HG03095 (cell line): ENCODE results near the gene TPSB2.
"Not testable (repeated sequence)": the region's sequence is repeated elsewhere in the genome, so short reads cannot be mapped to it uniquely, and the experiment has no call there.

Experiments used
- ATAC-seq: cut with Tn5 transposase; IDR thresholded peaks from one replicate; pipeline ENCODE4 v1.9.1; 2021; ENCODE audit warnings: moderate library complexity; ENCODE audit not compliant: unreplicated experiment

Gene TPSB2

GRCh38 chr16:1185460-1186207, 44.4 kb downstream of the TPSB2 start:
- ATAC-seq = not testable (repeated sequence)

GRCh38 chr16:1184980-1185379, 45.0 kb downstream of the TPSB2 start:
- ATAC-seq = no peak

- no peak for ATAC-seq
Measured at GRCh38 chr16:1184156-1184868, 45.7 kb downstream of the TPSB2 start.

GRCh38 chr16:1182950-1183907, 46.8 kb downstream of the TPSB2 start:
- no peak for ATAC-seq

- no peak for ATAC-seq
Measured at GRCh38 chr16:1182316-1182671, 47.7 kb downstream of the TPSB2 start.

- no peak for ATAC-seq
Measured at GRCh38 chr16:1181404-1182315, 48.3 kb downstream of the TPSB2 start.

GRCh38 chr16:1180549-1181403, 49.2 kb downstream of the TPSB2 start:
- ATAC-seq = no peak
